Gastroesophageal sphincter (tissue), 4 donors: Measurements from ENCODE around the gene STMN3. TPM values are rescaled to one million over a fixed set of nuclear protein-coding genes. Genes with fewer than 3 reads are reported as not detected.
A peak's percentile ranks its signal among the peaks of the same experiment; 100 is the strongest.

Experiments used
- ATAC-seq: fragments of 150-250 bp; one replicate; pipeline ENCODE4 v1.9.1; 2016; ENCODE audit warnings: mild to moderate bottlenecking, moderate library complexity
- H3K27ac ChIP-seq, 4 donors: fragments of 200-600 bp; sonication (generic) in 3 of 4; 1 replicate in 3 of 4; 2 replicates in 1 of 4; pipeline ENCODE4 v1.5.1; 2016 to 2019
- H3K27me3 ChIP-seq: fragments of 200-600 bp; sonication (generic); one replicate; pipeline ENCODE4 v1.5.1; 2019
- H3K36me3 ChIP-seq, 2 donors: fragments of 200-600 bp; sonication (generic); one replicate each; pipeline ENCODE4 v1.5.1; 2019; ENCODE audit warnings: control low read depth in 1 of 2
- H3K4me1 ChIP-seq, 3 donors: fragments of 200-600 bp; sonication (generic); 1 replicate in 2 of 3; 2 replicates in 1 of 3; pipeline ENCODE4 v1.5.1; 2016 to 2019; ENCODE audit warnings: control low read depth in 2 of 3
- H3K4me3 ChIP-seq, 2 donors: fragments of 200-600 bp; sonication (generic); one replicate each; pipeline ENCODE4 v1.5.1; 2019; ENCODE audit warnings: mild to moderate bottlenecking in 1 of 2, moderate library complexity in 1 of 2
- H3K9me3 ChIP-seq, 3 donors: fragments of 200-600 bp; sonication (generic); one replicate each; pipeline ENCODE4 v1.5.1; 2017 to 2019; ENCODE audit warnings: control low read depth in 2 of 3
- EP300 ChIP-seq: sonication (generic); formaldehyde crosslinking; IDR thresholded peaks from one replicate; pipeline ENCODE4 v1.6.1; 2017; ENCODE audit warnings: antibody characterized with exemption, mild to moderate bottlenecking
- POLR2A ChIP-seq, 2 donors: fragments of 450-650 bp; IDR thresholded peaks; one replicate each; pipeline ENCODE4 v1.6.1; 2017; ENCODE audit warnings: antibody characterized with exemption in 2 of 2, mild to moderate bottlenecking in 2 of 2, moderate library complexity in 1 of 2
- POLR2AphosphoS5 ChIP-seq: sonication (generic); formaldehyde crosslinking; IDR thresholded peaks from one replicate; pipeline ENCODE4 v1.6.1; 2017; ENCODE audit warnings: antibody characterized with exemption
- WGBS, 2 donors: methylation state at CpG; one replicate each; pipeline ENCODE4 v1.1.5; 2018; ENCODE audit warnings: low coverage in 1 of 2; 5-methylcytosine and 5-hydroxymethylcytosine counted together
- total RNA-seq, 4 donors: library from RNA; depleted of rRNA; stranded (reverse); fragments of >200 nt; gene quantifications; one replicate each; pipeline ENCODE4 v1.1.0, GENCODE V29; 2016
- TF ChIP-seq, protein P1 (sequence below), 4 experiments: fragments of 200-600 bp in 2 of 4; fragments of 450-650 bp in 2 of 4; sonication (generic) in 1 of 4; IDR thresholded peaks; one replicate each; pipeline ENCODE4 v1.5.1; 2017 to 2019; ENCODE audit warnings: antibody characterized with exemption in 4 of 4, mild to moderate bottlenecking in 2 of 4, moderate library complexity in 2 of 4

The STMN3 gene
- total RNA-seq, 4 donors from 2014 or later, result 13.7 to 31.6 (median 17.0) TPM

DNA sequence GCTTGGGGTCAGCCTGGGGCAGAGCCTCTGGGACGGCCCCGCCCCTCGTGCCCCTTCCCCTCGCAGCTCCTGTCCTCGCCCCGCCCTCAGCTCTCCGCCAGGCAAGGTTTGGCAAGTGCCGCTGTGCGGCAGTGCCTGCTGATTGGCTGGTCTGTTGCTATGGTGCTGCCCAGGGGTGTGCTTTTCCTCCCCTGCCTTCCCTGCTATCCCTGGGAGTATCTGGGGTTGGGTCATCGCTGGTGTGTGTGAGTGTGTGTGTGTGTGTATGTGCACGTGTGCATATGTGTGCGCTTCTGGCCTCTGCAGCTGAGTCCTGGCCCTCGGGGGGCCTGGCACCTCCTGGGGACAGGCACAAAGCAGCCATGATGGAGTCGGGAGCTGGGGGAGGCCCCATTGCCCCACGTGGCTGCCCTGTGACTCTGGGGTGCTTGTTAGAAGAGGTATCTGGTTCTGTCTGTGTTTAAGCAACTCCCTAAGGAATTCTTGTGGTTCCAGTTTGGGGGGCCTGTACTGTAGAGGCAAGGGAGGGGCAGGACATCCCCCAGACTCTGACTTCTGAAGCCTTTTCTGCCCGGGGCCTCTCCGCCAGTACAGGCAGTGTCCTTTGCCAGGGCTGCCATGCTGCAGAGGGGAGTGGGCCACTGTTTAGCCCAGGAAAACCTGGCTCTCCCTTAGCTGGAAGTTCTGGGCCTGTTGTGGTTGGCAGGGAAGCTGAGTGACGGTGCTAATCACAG lies 11.8 kb upstream of the STMN3 start:
- Histone ChIP-seq H3K9me3 (no peaks in the 10 kb centered on the region), H3K4me1 (peaks cover 0 to 14% (median 0%) of the 10 kb centered on the region in 3 donors), H3K4me3 (no peak overlapping the region), H3K27ac (no peak overlapping the region), H3K27me3 (no peaks in the 10 kb centered on the region), H3K36me3 (peaks cover 0 to 90% of the 10 kb centered on the region in 2 donors)
- ATAC-seq, result peak; percentile 65
- TF ChIP-seq, protein P1, sequence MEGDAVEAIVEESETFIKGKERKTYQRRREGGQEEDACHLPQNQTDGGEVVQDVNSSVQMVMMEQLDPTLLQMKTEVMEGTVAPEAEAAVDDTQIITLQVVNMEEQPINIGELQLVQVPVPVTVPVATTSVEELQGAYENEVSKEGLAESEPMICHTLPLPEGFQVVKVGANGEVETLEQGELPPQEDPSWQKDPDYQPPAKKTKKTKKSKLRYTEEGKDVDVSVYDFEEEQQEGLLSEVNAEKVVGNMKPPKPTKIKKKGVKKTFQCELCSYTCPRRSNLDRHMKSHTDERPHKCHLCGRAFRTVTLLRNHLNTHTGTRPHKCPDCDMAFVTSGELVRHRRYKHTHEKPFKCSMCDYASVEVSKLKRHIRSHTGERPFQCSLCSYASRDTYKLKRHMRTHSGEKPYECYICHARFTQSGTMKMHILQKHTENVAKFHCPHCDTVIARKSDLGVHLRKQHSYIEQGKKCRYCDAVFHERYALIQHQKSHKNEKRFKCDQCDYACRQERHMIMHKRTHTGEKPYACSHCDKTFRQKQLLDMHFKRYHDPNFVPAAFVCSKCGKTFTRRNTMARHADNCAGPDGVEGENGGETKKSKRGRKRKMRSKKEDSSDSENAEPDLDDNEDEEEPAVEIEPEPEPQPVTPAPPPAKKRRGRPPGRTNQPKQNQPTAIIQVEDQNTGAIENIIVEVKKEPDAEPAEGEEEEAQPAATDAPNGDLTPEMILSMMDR (IDR thresholded peaks at IDR 0.05), result no peak
- TF ChIP-seq POLR2AphosphoS5 (no peak), EP300 (no peak), POLR2A (IDR thresholded peaks at IDR 0.05) (no peak)
- WGBS, 2 donors, result no CpG with 5 or more reads among the region's 18 CpGs

DNA sequence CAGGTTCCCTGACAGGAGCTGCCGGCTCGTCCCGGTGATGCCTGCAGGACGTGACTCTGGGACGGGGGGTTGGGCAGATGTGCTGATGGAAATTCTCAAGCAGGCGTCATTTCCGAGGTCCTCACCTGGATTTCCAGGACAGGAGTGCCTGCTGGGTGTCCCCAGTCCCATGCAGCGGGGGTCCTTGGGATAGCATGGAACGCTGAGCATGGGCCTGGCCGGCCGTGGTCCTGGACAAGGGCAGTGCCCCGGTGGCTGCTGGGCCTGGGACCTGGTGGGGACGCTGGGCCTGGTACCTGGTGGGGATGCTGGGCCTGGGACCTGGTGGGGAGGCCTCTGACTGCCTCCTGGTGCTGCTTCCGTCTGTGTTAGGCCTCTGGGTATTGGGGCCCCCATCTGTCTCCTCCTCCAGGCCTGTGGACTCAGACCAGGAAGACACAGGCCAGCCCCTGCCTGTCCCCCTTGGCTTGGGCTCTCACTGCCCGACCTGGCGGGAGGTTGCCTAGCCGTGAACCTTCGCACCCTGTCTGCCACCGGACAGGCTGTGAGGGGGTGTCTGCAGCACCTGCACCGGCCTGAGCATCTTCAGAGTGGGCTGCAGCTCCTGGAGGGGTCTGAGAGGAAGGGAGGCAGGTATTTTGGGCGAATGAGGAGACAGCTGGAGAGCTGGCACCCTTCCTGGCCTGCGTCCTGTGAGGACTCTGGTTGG lies 11.1 kb upstream of the STMN3 start:
- no peaks in the 10 kb centered on the region for H3K27me3 ChIP-seq
- H3K4me1 ChIP-seq, result peaks cover 0 to 22% (median 4%) of the 10 kb centered on the region in 3 donors
- peaks cover 0 to 88% of the 10 kb centered on the region in 2 donors for H3K36me3 ChIP-seq
- no peak for ATAC-seq
- H3K4me3 ChIP-seq, result no peak overlapping the region
- no peak for TF ChIP-seq POLR2AphosphoS5
- no peak for TF ChIP-seq POLR2A (IDR thresholded peaks at IDR 0.05)
- TF ChIP-seq, protein P1 (IDR thresholded peaks at IDR 0.05), result no peak
- TF ChIP-seq EP300, result no peak
- no peak overlapping the region for H3K27ac ChIP-seq
- WGBS, 2 donors, result no CpG with 5 or more reads among the region's 22 CpGs
- no peaks in the 10 kb centered on the region for H3K9me3 ChIP-seq

GRCh38 chr20:63663332-63664066 lies 10.3 kb upstream of the STMN3 start:
- no peaks in the 10 kb centered on the region for H3K9me3 ChIP-seq
- H3K27ac ChIP-seq, result no peak overlapping the region
- no peak overlapping the region for H3K4me3 ChIP-seq
- no peak for ATAC-seq
- H3K36me3 ChIP-seq, result peaks cover 0 to 80% of the 10 kb centered on the region in 2 donors
- H3K4me1 ChIP-seq, result peaks cover 0 to 28% (median 8%) of the 10 kb centered on the region in 3 donors
- no peaks in the 10 kb centered on the region for H3K27me3 ChIP-seq
- 40% methylated on average over 1 of the region's 26 CpGs; no CpG with 5 or more reads in 1 of the 2 donors for WGBS, 2 donors
- no peak for TF ChIP-seq EP300

- Histone ChIP-seq H3K36me3 (peaks cover 0 to 73% of the 10 kb centered on the region in 2 donors), H3K27ac (no peak overlapping the region), H3K27me3 (no peaks in the 10 kb centered on the region), H3K4me3 (no peak overlapping the region), H3K4me1 (peaks cover 0 to 30% (median 9%) of the 10 kb centered on the region in 3 donors), H3K9me3 (no peaks in the 10 kb centered on the region)
- no peak for TF ChIP-seq EP300
- TF ChIP-seq, protein P1 (IDR thresholded peaks at IDR 0.05), result no peak
- no peak for TF ChIP-seq POLR2AphosphoS5
- TF ChIP-seq POLR2A (IDR thresholded peaks at IDR 0.05), result no peak
- ATAC-seq, result no peak
- no CpG with 5 or more reads among the region's 9 CpGs for WGBS, 2 donors
These were observed 9.6 kb upstream of the STMN3 start for GRCh38 chr20:63662813-63663189.
